ENCODE results near the gene DIPK1B. TPM values are rescaled to one million over a fixed set of nuclear protein-coding genes. Genes with fewer than 3 reads are reported as not detected.

The DIPK1B gene
- total RNA-seq, 1 experiment from 2014 or later = 26.3 TPM

- H2AFZ ChIP-seq (ENCODE audit: low read length) = no peak overlapping the region
- no peak overlapping the region for H3K27ac ChIP-seq (ENCODE audit: low read length)
- CTCF ChIA-PET = no interaction called here
- POLR2A ChIA-PET (ENCODE audit: unreplicated experiment) = no interaction called here
- H3K4me3 ChIP-seq (ENCODE audit: low read length) = no peak overlapping the region
- intact Hi-C loops (cut with micrococcal nuclease) = no loop called here
- H3K9ac ChIP-seq (ENCODE audit: low read length) = no peak overlapping the region
- no peak overlapping the region for H3K4me2 ChIP-seq (ENCODE audit: low read length)
- no peaks in the 10 kb centered on the region for H3K36me3 ChIP-seq (ENCODE audit: low read depth, low read length)
- H3K9me3 ChIP-seq (ENCODE audit: low read length) = no peaks in the 10 kb centered on the region
- H3K4me1 ChIP-seq (ENCODE audit: insufficient read depth, low read length) = no peaks in the 10 kb centered on the region
- no peaks in the 10 kb centered on the region for H3K27me3 ChIP-seq (ENCODE audit: low read length)
- H3F3A ChIP-seq (ENCODE audit: low read length, unreplicated experiment) = no peaks in the 10 kb centered on the region
- DNase-seq (no peak), ATAC-seq (no peak)
- H4K20me1 ChIP-seq (ENCODE audit: low read length) = no peaks in the 10 kb centered on the region
- H3K79me2 ChIP-seq (ENCODE audit: low read length) = peaks cover 12% of the 10 kb centered on the region; the same call in 1 of the 2 replicates
- no TSS peak for BruUV-seq (replicated peaks)
- TF ChIP-seq EZH2 (IDR thresholded peaks at IDR 0.05; ENCODE audit: low read length, unreplicated experiment) = no peak
- TF ChIP-seq, protein P1, sequence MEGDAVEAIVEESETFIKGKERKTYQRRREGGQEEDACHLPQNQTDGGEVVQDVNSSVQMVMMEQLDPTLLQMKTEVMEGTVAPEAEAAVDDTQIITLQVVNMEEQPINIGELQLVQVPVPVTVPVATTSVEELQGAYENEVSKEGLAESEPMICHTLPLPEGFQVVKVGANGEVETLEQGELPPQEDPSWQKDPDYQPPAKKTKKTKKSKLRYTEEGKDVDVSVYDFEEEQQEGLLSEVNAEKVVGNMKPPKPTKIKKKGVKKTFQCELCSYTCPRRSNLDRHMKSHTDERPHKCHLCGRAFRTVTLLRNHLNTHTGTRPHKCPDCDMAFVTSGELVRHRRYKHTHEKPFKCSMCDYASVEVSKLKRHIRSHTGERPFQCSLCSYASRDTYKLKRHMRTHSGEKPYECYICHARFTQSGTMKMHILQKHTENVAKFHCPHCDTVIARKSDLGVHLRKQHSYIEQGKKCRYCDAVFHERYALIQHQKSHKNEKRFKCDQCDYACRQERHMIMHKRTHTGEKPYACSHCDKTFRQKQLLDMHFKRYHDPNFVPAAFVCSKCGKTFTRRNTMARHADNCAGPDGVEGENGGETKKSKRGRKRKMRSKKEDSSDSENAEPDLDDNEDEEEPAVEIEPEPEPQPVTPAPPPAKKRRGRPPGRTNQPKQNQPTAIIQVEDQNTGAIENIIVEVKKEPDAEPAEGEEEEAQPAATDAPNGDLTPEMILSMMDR (conservative IDR thresholded peaks at IDR 0.05; ENCODE audit: low read depth, low read length) = no peak
- no peak for TF ChIP-seq EZH2phosphoT487 (IDR thresholded peaks at IDR 0.05; ENCODE audit: borderline replicate concordance, low read length)
- H3K9me2 ChIP-seq (replicated peaks; ENCODE audit: low read length) = no peaks in the 10 kb centered on the region
Measured at GRCh38 chr9:136678624-136679023, 33.7 kb upstream of the DIPK1B start.

DNA sequence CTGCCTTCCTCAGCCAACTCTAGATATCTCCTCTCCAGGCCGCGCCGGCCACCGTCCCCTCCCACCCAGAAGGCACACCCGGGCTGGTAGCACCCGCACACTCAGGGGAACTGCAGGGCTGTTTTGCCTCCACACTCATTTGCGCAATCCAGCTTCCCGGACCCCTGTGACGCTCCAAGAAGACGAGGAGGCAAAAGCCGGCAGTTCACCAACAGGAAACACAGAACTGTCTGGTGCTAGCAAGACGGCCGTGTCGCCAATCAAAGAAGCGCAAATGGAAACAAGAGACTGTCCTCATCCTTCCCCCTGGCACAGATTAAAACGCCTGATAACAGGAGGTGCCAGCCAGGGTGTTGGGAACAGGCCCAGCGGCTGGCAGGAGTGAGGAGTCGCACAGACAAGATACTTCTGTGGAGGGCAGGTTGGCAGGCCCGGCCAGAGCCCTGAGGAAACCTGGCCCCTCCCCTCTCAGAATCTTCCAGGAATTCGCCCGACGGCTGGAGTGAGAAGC, 32.9 kb upstream of the DIPK1B start:
- H3K4me2 ChIP-seq (ENCODE audit: low read length) = no peak overlapping the region
- CTCF ChIA-PET = no interaction called here
- peaks cover 15% of the 10 kb centered on the region for H3K79me2 ChIP-seq (ENCODE audit: low read length)
- H3K4me1 ChIP-seq (ENCODE audit: insufficient read depth, low read length) = no peaks in the 10 kb centered on the region
- POLR2A ChIA-PET (ENCODE audit: unreplicated experiment) = no interaction called here
- no peaks in the 10 kb centered on the region for H3K9me3 ChIP-seq (ENCODE audit: low read length)
- no peaks in the 10 kb centered on the region for H4K20me1 ChIP-seq (ENCODE audit: low read length)
- H3K9me2 ChIP-seq (replicated peaks; ENCODE audit: low read length) = no peaks in the 10 kb centered on the region
- H3F3A ChIP-seq (ENCODE audit: low read length, unreplicated experiment) = no peaks in the 10 kb centered on the region
- no peaks in the 10 kb centered on the region for H3K36me3 ChIP-seq (ENCODE audit: low read depth, low read length)
- TF ChIP-seq, protein P1 (conservative IDR thresholded peaks at IDR 0.05; ENCODE audit: low read depth, low read length) = no peak
- no peak for TF ChIP-seq EZH2phosphoT487 (IDR thresholded peaks at IDR 0.05; ENCODE audit: borderline replicate concordance, low read length)
- no peak overlapping the region for H3K9ac ChIP-seq (ENCODE audit: low read length)
- DNase-seq (no peak), ATAC-seq (no peak)
- no peak overlapping the region for H2AFZ ChIP-seq (ENCODE audit: low read length)
- H3K4me3 ChIP-seq (ENCODE audit: low read length) = no peak overlapping the region
- H3K27me3 ChIP-seq (ENCODE audit: low read length) = no peaks in the 10 kb centered on the region
- no TSS peak for BruUV-seq (replicated peaks)
- intact Hi-C loops (cut with micrococcal nuclease) = no loop called here
- H3K27ac ChIP-seq (ENCODE audit: low read length) = no peak overlapping the region

DNA sequence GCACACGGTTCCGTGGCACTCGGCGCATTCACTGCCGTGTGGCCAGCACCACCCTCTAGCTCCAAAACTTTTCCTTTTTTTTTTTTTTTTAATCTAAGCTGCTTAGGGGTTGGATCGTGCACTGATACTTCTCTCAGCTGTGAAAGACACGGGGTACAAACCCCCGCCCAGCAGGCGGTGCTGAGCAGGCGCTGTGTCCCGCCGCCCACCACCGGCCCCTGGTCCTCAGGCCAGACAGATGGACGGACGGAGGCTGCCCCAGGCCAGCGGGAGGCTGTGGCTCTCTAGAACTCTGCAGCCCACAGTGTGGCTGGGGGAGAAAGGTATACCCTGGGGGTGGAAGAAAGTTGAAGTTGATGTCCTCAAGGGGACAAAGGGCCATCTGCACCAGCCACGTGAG, 31.3 kb upstream of the DIPK1B start:
- no TSS peak for BruUV-seq (replicated peaks)

More for the DNA sequence above, 31.3 kb upstream of the DIPK1B start:
- 0 out of 2 replicates have a peak, but pooled peaks cover 5% of the 10 kb centered on the region for H4K20me1 ChIP-seq (ENCODE audit: low read length)
- intact Hi-C loops (cut with micrococcal nuclease) = no loop called here
- H3K9me2 ChIP-seq (replicated peaks; ENCODE audit: low read length) = no peaks in the 10 kb centered on the region
- ATAC-seq = no peak
- H3K4me1 ChIP-seq (ENCODE audit: insufficient read depth, low read length) = peaks cover 9% of the 10 kb centered on the region
- ChIA-PET POLR2A (ENCODE audit: unreplicated experiment) (no interaction called here), CTCF (no interaction called here)
- no peaks in the 10 kb centered on the region for H3F3A ChIP-seq (ENCODE audit: low read length, unreplicated experiment)
- DNase-seq = no peak
- no peaks in the 10 kb centered on the region for H3K27me3 ChIP-seq (ENCODE audit: low read length)
- H3K4me3 ChIP-seq (ENCODE audit: low read length) = no peak overlapping the region
- no peak overlapping the region for H3K4me2 ChIP-seq (ENCODE audit: low read length)
- H2AFZ ChIP-seq (ENCODE audit: low read length) = no peak overlapping the region
- TF ChIP-seq, protein P1 (conservative IDR thresholded peaks at IDR 0.05; ENCODE audit: low read depth, low read length) = no peak
- TF ChIP-seq EZH2 (IDR thresholded peaks at IDR 0.05; ENCODE audit: low read length, unreplicated experiment) (no peak), EZH2phosphoT487 (IDR thresholded peaks at IDR 0.05; ENCODE audit: borderline replicate concordance, low read length) (no peak)
- no peak overlapping the region for H3K27ac ChIP-seq (ENCODE audit: low read length)
- no peak overlapping the region for H3K9ac ChIP-seq (ENCODE audit: low read length)
- H3K9me3 ChIP-seq (ENCODE audit: low read length) = no peaks in the 10 kb centered on the region
- peaks cover 31% of the 10 kb centered on the region for H3K79me2 ChIP-seq (ENCODE audit: low read length)
- no peaks in the 10 kb centered on the region for H3K36me3 ChIP-seq (ENCODE audit: low read depth, low read length)
